HCT116 (cell line): ENCODE results near the gene IL3. TPM values are rescaled to one million over a fixed set of nuclear protein-coding genes. Genes with fewer than 3 reads are reported as not detected.

Source experiments
- ATAC-seq: fragments of 200-7000 bp; cut with Tn5 transposase; 2 replicates; pipeline ENCODE4 v1.9.1; 2020; ENCODE audit warnings: mild to moderate bottlenecking, moderate library complexity
- BruUV-seq: library from RNA; stranded (reverse); fragments of 400-500 nt; replicated peaks from 2 replicates; lab custom pipeline; 2021; lab: Mats Ljungman, UMichigan
- CTCF ChIA-PET: fragments of 300-600 bp; sonication (Branson Sonifier 250); formaldehyde crosslinking; loops from one replicate; lab custom pipeline; 2021; ENCODE audit warnings: antibody characterized with exemption; lab: Charles Lee
- POLR2A ChIA-PET: fragments of 300-600, 350-600 bp; sonication (Branson Sonifier 250); formaldehyde crosslinking; loops from one replicate; lab custom pipeline; 2021; ENCODE audit warnings: antibody characterized with exemption; lab: Charles Lee
- RAD21 ChIA-PET, 2 experiments: fragments of 300-600 bp; sonication (Branson Sonifier 250); formaldehyde crosslinking; loops; one replicate each; lab custom pipeline; 2023; ENCODE audit warnings: low total read pairs in 2 of 2; ENCODE audit not compliant: uncharacterized antibody in 2 of 2, unreplicated experiment in 2 of 2, low non-redundant PET in 1 of 2; lab: Charles Lee
- DNase-seq: peaks from one replicate; pipeline ENCODE4 v3.0.0-alpha.2; 2010; ENCODE audit warnings: low read depth, low spot score
- H2AFZ ChIP-seq: fragments of 200-600 bp; shearing (Covaris generic), sonication (generic); 2 replicates; pipeline ENCODE4 v1.6.1; 2017; ENCODE audit warnings: low read depth, mixed run types, mixed read lengths, antibody characterized with exemption, low read length; ENCODE audit not compliant: poor library complexity, severe bottlenecking
- H3K27ac ChIP-seq: 2 replicates; pipeline ENCODE4 v1.5.1; 2012; ENCODE audit warnings: low read depth, low read length
- H3K27me3 ChIP-seq: fragments of 200-600 bp; sonication (generic); 2 replicates; pipeline ENCODE4 v1.6.1; 2016; ENCODE audit warnings: mixed run types, low read length, mixed read lengths; ENCODE audit not compliant: insufficient read depth
- H3K36me3 ChIP-seq, 2 experiments: fragments of 200-500 bp in 1 of 2; fragments of 200-600 bp in 1 of 2; sonication (Bioruptor generic) in 1 of 2; sonication (generic) in 1 of 2; 2 replicates each; pipeline versions ENCODE4 v1.5.1 to v1.6.1; 2014 to 2016; ENCODE audit warnings: low read length in 2 of 2, inconsistent platforms in 1 of 2, mixed read lengths in 1 of 2, mixed run types in 1 of 2; ENCODE audit not compliant: insufficient read depth in 2 of 2, control insufficient read depth in 1 of 2
- H3K4me1 ChIP-seq, 2 experiments: fragments of 200-600 bp in 1 of 2; sonication (generic) in 1 of 2; 2 replicates each; pipeline versions ENCODE4 v1.5.1 to v1.6.1; 2012 to 2017; ENCODE audit warnings: low read length in 2 of 2, inconsistent platforms in 1 of 2, mild to moderate bottlenecking in 1 of 2, mixed read lengths in 1 of 2, mixed run types in 1 of 2, moderate library complexity in 1 of 2; ENCODE audit not compliant: insufficient read depth in 2 of 2, control insufficient read depth in 1 of 2
- H3K4me2 ChIP-seq: fragments of 200-600 bp; sonication (generic); 2 replicates; pipeline ENCODE4 v1.6.1; 2017; ENCODE audit warnings: mixed run types, low read length, mixed read lengths
- H3K4me3 ChIP-seq, 2 experiments: fragments of 200-600 bp in 1 of 2; sonication (generic) in 1 of 2; replicated peaks in 1 of 2; 2 replicates each; pipeline ENCODE4 v1.5.1; 2011 to 2016; ENCODE audit warnings: low read length in 2 of 2, control low read depth in 1 of 2, low read depth in 1 of 2, mild to moderate bottlenecking in 1 of 2, mixed read lengths in 1 of 2, mixed run types in 1 of 2
- H3K79me2 ChIP-seq: fragments of 200-600 bp; sonication (generic); 2 replicates; pipeline ENCODE4 v1.6.1; 2017; ENCODE audit warnings: mild to moderate bottlenecking, mixed run types, low read length, moderate library complexity, mixed read lengths; ENCODE audit not compliant: insufficient read depth
- H3K9ac ChIP-seq: fragments of 200-600 bp; sonication (generic); 2 replicates; pipeline ENCODE4 v1.6.1; 2016; ENCODE audit warnings: low read length, mixed read lengths
- H3K9me2 ChIP-seq: fragments of 200-600 bp; sonication (generic), shearing (Covaris generic); 2 replicates; pipeline ENCODE4 v1.6.1; 2017; ENCODE audit warnings: mixed run types, mild to moderate bottlenecking, moderate library complexity; ENCODE audit not compliant: insufficient read depth
- H3K9me3 ChIP-seq, 2 experiments: fragments of 200-500 bp in 1 of 2; fragments of 200-600 bp in 1 of 2; sonication (Bioruptor generic) in 1 of 2; sonication (generic) in 1 of 2; 2 replicates each; pipeline ENCODE4 v1.6.1; 2014 to 2017; ENCODE audit warnings: low read length in 2 of 2, mixed read lengths in 2 of 2, inconsistent platforms in 1 of 2, low read depth in 1 of 2, mild to moderate bottlenecking in 1 of 2, mixed run types in 1 of 2, moderate library complexity in 1 of 2; ENCODE audit not compliant: control insufficient read depth in 1 of 2, insufficient read depth in 1 of 2
- H4K20me1 ChIP-seq: fragments of 200-600 bp; sonication (generic), shearing (Covaris generic); 2 replicates; pipeline ENCODE4 v1.6.1; 2017; ENCODE audit warnings: mixed run types, mild to moderate bottlenecking, moderate library complexity; ENCODE audit not compliant: insufficient read depth
- CBX3 ChIP-seq: IDR thresholded peaks from 2 replicates; pipeline ENCODE4 v1.6.1; 2012; ENCODE audit warnings: low read depth
- CEBPB ChIP-seq: IDR thresholded peaks from 2 replicates; pipeline ENCODE4 v1.6.1; 2012; ENCODE audit warnings: low read depth
- EZH2 ChIP-seq: fragments of 200-600 bp; sonication (generic); IDR thresholded peaks from 2 replicates; pipeline ENCODE4 v1.6.1; 2017; ENCODE audit warnings: antibody characterized with exemption, mixed run types
- EZH2phosphoT487 ChIP-seq: fragments of 200-600 bp; IDR thresholded peaks from 2 replicates; pipeline ENCODE4 v1.6.1; 2018; ENCODE audit warnings: antibody characterized with exemption, borderline replicate concordance
- POLR2A ChIP-seq: IDR thresholded peaks from 2 replicates; pipeline ENCODE4 v1.7.0; 2011; ENCODE audit warnings: borderline replicate concordance; ENCODE audit not compliant: insufficient read depth, insufficient read length; ENCODE audit errors: extremely low read depth
- POLR2AphosphoS5 ChIP-seq: IDR thresholded peaks from 2 replicates; pipeline ENCODE4 v1.6.1; 2011; ENCODE audit warnings: mild to moderate bottlenecking, low read depth, low read length, moderate library complexity
- SIN3A ChIP-seq: IDR thresholded peaks from 2 replicates; pipeline ENCODE4 v1.6.1; 2012; ENCODE audit warnings: low read depth
- YY1 ChIP-seq: IDR thresholded peaks from 2 replicates; pipeline ENCODE4 v1.6.1; 2011; ENCODE audit warnings: low read length, low read depth, moderate library complexity, mild to moderate bottlenecking; ENCODE audit not compliant: insufficient replicate concordance; ENCODE audit errors: extremely low read depth
- ZFX ChIP-seq: fragments of 450-650 bp; IDR thresholded peaks from 2 replicates; pipeline ENCODE4 v1.6.1; 2017
- ZNF274 ChIP-seq: fragments of 200-500 bp; sonication (Bioruptor generic); IDR thresholded peaks from 2 replicates; pipeline ENCODE4 v1.6.1; 2014; ENCODE audit warnings: mild to moderate bottlenecking, low read depth, low read length, inconsistent platforms
- intact Hi-C: fragments of 100-400 bp; cut with micrococcal nuclease; formaldehyde crosslinking; loops from 2 replicates; pipeline ENCODE4 v1.10.0; 2022
- total RNA-seq: library from RNA; stranded (reverse); gene quantifications from one replicate; pipeline ENCODE4 v1.2.1, GENCODE V29; 2021; ENCODE audit not compliant: unreplicated experiment
- TF ChIP-seq, protein P1 (sequence below), 3 experiments: fragments of 200-600 bp in 1 of 3; sonication (generic) in 1 of 3; IDR thresholded peaks in 2 of 3; conservative IDR thresholded peaks in 1 of 3; 2 replicates each; pipeline ENCODE4 v1.5.1; 2012 to 2017; ENCODE audit warnings: low read depth in 2 of 3, low read length in 2 of 3, antibody characterized with exemption in 1 of 3, borderline replicate concordance in 1 of 3, control low read depth in 1 of 3, mild to moderate bottlenecking in 1 of 3, mixed read lengths in 1 of 3, mixed run types in 1 of 3, moderate library complexity in 1 of 3; ENCODE audit not compliant: insufficient read depth in 1 of 3

The IL3 gene
- total RNA-seq, 1 experiment from 2014 or later = not detected

GRCh38 chr5:132046880-132047299, 13.6 kb upstream of the IL3 start:
- H4K20me1 ChIP-seq = no peaks in the 10 kb centered on the region
- intact Hi-C loops = no loop called here
- ChIA-PET RAD21 (no interaction called here), POLR2A (no interaction called here), CTCF (no interaction called here)
- no peaks in the 10 kb centered on the region for H3K9me3 ChIP-seq
- TF ChIP-seq EZH2 (no peak), ZFX (no peak), ZNF274 (no peak), CBX3 (no peak), CEBPB (no peak), POLR2AphosphoS5 (no peak), EZH2phosphoT487 (no peak), SIN3A (no peak), YY1 (no peak), POLR2A (no peak)
- TF ChIP-seq, protein P1, sequence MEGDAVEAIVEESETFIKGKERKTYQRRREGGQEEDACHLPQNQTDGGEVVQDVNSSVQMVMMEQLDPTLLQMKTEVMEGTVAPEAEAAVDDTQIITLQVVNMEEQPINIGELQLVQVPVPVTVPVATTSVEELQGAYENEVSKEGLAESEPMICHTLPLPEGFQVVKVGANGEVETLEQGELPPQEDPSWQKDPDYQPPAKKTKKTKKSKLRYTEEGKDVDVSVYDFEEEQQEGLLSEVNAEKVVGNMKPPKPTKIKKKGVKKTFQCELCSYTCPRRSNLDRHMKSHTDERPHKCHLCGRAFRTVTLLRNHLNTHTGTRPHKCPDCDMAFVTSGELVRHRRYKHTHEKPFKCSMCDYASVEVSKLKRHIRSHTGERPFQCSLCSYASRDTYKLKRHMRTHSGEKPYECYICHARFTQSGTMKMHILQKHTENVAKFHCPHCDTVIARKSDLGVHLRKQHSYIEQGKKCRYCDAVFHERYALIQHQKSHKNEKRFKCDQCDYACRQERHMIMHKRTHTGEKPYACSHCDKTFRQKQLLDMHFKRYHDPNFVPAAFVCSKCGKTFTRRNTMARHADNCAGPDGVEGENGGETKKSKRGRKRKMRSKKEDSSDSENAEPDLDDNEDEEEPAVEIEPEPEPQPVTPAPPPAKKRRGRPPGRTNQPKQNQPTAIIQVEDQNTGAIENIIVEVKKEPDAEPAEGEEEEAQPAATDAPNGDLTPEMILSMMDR (IDR thresholded peaks at IDR 0.05 in 2 of 3, conservative IDR thresholded peaks at IDR 0.05 in 1 of 3; ENCODE audit: borderline replicate concordance in 1 of 3, insufficient read depth in 1 of 3, low read depth in 2 of 3, low read length in 2 of 3) = no peak
- no peaks in the 10 kb centered on the region for H3K27me3 ChIP-seq
- BruUV-seq = no TSS peak
- no peaks in the 10 kb centered on the region for H3K9me2 ChIP-seq
- H3K4me2 ChIP-seq = no peak overlapping the region
- no peaks in the 10 kb centered on the region for H3K36me3 ChIP-seq
- H3K9ac ChIP-seq = no peak overlapping the region
- no peaks in the 10 kb centered on the region for H3K79me2 ChIP-seq
- no peak overlapping the region for H3K27ac ChIP-seq
- no peak for DNase-seq
- H3K4me3 ChIP-seq = no peak overlapping the region
- no peaks in the 10 kb centered on the region for H3K4me1 ChIP-seq
- no peak for ATAC-seq
- H2AFZ ChIP-seq = no peak overlapping the region
